GM06990 (cell line): ENCODE data around the gene LTBP2.

ENCODE experiments used
- DNase-seq: peaks from one replicate; pipeline ENCODE4 v3.0.0-alpha.2; 2011; ENCODE audit not compliant: insufficient read length; ENCODE audit errors: extremely low read depth
- H3K27me3 ChIP-seq: replicated peaks from 2 replicates; pipeline ENCODE4 v1.6.0; 2011; ENCODE audit warnings: low read length; ENCODE audit not compliant: control insufficient read depth, insufficient read depth
- H3K36me3 ChIP-seq: 2 replicates; pipeline ENCODE4 v1.5.1; 2011; ENCODE audit warnings: low read length; ENCODE audit not compliant: control insufficient read depth, insufficient read depth
- H3K4me3 ChIP-seq: replicated peaks from 2 replicates; pipeline ENCODE4 v1.5.1; 2011; ENCODE audit warnings: low read depth, mild to moderate bottlenecking, control low read depth, low read length
- CTCF ChIP-seq: IDR thresholded peaks from 2 replicates; pipeline ENCODE4 v1.5.1; 2011; ENCODE audit warnings: low read length, control low read depth, mild to moderate bottlenecking, inconsistent platforms; ENCODE audit not compliant: insufficient read depth, poor library complexity, severe bottlenecking

LTBP2 gene

DNA sequence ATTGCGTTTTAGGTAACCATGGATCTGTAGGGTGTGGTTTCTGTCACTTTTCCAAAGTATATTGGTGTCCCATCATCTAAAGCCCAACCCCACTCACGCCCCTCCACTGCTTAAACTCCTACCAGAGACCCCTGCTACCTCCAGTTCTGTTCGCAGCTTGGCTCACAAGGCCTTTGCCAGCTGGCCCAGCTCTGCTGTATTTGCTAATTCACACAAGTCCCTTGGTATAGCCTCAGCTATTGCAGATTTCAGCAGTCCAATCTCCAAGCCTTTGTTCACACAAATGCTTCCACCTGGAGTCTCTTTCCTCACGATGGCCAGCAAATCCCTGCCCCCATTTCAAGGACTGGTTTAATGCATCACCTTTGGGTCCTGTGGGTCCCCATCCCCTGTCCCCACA lies 94.3 kb downstream of the LTBP2 start:
- Histone ChIP-seq H3K4me3 (no peak overlapping the region), H3K27me3 (no peaks in the 10 kb centered on the region; the same call in 1 of the 2 replicates), H3K36me3 (no peaks in the 10 kb centered on the region)
- no peak for DNase-seq
- no peak for TF ChIP-seq CTCF

DNA sequence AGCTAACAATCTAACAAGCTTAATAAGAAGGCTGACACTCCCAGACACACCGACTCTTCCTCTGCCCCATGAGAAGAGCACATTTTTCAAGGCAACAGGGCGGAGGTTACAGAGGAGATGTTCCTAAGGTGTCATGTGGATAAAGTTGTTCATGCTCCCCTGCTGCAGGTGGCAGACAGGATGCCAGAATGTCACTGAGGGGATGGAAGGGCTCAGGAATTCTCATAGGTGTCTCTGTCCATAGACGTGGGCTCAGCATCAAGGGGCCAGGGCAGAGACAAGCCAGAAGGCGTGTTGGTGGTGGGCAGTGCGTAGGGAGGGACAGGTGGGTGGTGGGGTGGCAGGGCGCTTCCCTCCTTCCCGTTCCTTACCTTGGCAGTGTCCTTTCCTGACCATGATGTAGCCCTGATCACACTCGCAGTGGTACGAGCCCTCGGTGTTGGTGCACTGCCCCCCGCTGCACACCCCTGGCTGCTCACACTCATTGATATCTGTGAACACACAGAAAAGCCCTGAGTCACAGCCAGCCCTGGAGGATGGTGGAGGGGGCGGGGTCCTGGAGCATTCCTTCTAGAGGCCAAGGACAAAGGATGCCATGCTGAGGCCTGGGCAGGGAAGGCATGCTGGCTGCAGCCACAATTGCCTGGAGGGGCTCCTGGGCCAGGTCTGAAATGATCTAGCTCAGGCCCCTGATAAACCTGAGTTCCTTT lies 95.4 kb downstream of the LTBP2 start:
- DNase-seq, result no peak
- Histone ChIP-seq H3K27me3 (no peaks in the 10 kb centered on the region; the same call in 1 of the 2 replicates), H3K36me3 (no peaks in the 10 kb centered on the region), H3K4me3 (no peak overlapping the region)
- no peak for TF ChIP-seq CTCF

DNA sequence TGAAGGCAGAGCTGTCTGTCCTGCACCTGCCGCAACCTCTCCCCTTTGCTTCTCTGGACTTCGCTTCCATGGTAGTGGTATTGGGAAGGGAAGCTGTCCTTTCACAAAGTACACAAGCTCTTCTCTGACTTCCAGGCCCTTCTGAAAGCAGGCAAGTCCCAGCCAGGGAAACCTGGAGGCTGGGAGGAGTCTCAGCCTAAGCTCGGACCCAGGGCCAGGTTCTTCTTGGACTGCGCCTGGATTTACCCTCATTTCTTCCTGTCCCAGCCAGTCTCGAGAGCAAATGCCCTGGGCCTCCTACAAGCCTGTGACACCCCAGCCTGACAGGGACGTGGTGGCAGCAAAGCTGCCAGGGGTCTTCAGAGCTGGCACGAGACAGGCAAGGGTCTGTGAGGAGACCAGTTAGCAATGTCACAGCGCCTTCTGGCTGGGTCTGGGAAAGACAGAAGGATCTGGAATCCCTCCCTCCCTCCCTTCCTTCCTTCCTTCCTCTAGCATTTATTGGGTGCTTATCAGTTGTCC lies 96.1 kb downstream of the LTBP2 start:
- Histone ChIP-seq H3K36me3 (no peaks in the 10 kb centered on the region), H3K27me3 (no peaks in the 10 kb centered on the region; the same call in 1 of the 2 replicates), H3K4me3 (no peak overlapping the region)
- no peak for TF ChIP-seq CTCF
- no peak for DNase-seq

DNA sequence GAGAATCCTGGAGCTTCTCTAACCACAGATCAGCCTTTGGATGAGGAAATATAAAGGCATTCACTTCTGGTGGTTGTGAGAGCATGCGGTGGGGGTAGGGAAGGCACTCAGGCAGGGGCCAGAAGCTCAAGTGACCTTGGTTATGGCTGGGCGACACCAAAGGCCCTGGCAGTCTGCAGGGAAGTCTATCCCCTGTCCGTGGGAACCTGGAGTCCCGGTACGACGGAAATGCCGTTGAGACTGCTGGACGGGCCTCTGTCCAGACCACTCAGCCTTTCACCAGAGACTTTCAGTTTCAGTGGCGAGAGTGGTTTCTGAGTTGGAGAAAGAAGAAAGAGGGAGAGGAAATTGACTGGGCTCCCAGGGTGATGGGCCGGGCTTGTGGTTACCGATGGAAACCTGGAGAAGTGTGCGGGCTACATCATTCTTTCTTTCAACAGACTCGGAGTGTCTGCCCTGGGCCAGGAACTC lies 97.5 kb downstream of the LTBP2 start:
- no peaks in the 10 kb centered on the region; the same call in 1 of the 2 replicates for H3K27me3 ChIP-seq
- H3K36me3 ChIP-seq, result no peaks in the 10 kb centered on the region
- TF ChIP-seq CTCF, result no peak
- no peak for DNase-seq
- H3K4me3 ChIP-seq, result no peak overlapping the region

DNA sequence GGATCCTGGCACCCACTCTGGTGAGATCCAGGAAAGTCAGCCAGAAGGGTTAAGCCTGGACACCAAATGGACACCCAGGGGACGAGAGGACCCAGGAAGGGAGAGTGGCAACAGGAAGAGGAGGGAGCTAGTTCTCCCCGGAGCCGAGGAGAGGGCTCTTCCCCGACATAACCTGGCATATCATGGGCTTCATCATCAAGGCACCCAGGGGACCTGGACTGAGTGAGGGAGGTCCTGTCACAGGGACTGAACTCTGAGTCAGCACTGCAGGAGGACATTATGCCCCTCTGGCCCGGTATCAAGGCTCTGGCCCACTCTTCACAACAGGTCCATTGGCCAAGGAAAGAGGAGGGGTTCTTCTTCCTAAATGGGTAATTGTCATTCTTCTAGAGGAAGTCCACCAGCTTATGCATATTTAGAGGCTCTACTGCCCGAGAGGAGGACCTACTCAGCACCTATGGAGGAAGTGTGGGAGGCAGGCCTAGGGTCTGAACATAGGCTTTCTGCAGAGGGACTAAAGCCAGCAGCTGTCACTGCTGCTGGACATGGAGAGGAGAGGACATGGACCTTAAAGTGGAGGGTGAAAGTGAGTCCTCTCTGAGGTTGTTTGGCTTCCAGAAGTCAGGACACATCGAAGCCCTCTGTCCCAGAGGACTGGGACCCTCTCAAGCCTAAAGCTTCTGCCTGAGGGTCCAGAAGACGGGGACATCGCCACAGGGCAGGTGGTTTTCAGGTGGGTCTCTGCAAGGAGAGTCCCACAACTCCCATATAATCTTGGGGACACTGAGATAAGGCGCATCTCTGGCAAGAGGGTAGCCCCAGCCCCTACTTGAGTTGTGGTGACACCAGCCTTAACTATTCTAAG lies 99.8 kb downstream of the LTBP2 start:
- Histone ChIP-seq H3K27me3 (no peaks in the 10 kb centered on the region; the same call in 1 of the 2 replicates), H3K4me3 (no peak overlapping the region), H3K36me3 (no peaks in the 10 kb centered on the region)
- DNase-seq, result no peak
- no peak for TF ChIP-seq CTCF
